ENCODE results near the gene ZNF417.
"Not testable (repeated sequence)": the region's sequence is repeated elsewhere in the genome, so short reads cannot be mapped to it uniquely, and the experiment has no call there.

The ZNF417 gene

GRCh38 chr19:57927587-57927986, 11.2 kb upstream of the ZNF417 start:
- DNase-seq (ENCODE audit: low read depth), result no peak
- no peak for TF ChIP-seq CTCF (IDR thresholded peaks at IDR 0.05; ENCODE audit: insufficient read depth, low read depth, low read length, missing control alignments)
- no peak overlapping the region for H3K4me3 ChIP-seq (ENCODE audit: low read depth, low read length)

- H3K4me3 ChIP-seq (ENCODE audit: low read depth, low read length), result no peak overlapping the region
- DNase-seq (ENCODE audit: low read depth), result no peak
- TF ChIP-seq CTCF (IDR thresholded peaks at IDR 0.05; ENCODE audit: insufficient read depth, low read depth, low read length, missing control alignments), result no peak
Observed at GRCh38 chr19:57914531-57914930, 1.9 kb downstream of the ZNF417 start.

- H3K4me3 ChIP-seq (ENCODE audit: low read depth, low read length), result no peak overlapping the region
- no peak for DNase-seq (ENCODE audit: low read depth)
- no peak for TF ChIP-seq CTCF (IDR thresholded peaks at IDR 0.05; ENCODE audit: insufficient read depth, low read depth, low read length, missing control alignments)
Observed at GRCh38 chr19:57907394-57907793, 9.0 kb downstream of the ZNF417 start.

- no peak for DNase-seq (ENCODE audit: low read depth)
- no peak overlapping the region for H3K4me3 ChIP-seq (ENCODE audit: low read depth, low read length)
- no peak for TF ChIP-seq CTCF (IDR thresholded peaks at IDR 0.05; ENCODE audit: insufficient read depth, low read depth, low read length, missing control alignments)
Observed at GRCh38 chr19:57905258-57905657, 11.1 kb downstream of the ZNF417 start.

GRCh38 chr19:57903618-57904184, 12.7 kb downstream of the ZNF417 start:
- TF ChIP-seq CTCF (IDR thresholded peaks at IDR 0.05; ENCODE audit: insufficient read depth, low read depth, low read length, missing control alignments), result no peak
- no peak overlapping the region for H3K4me3 ChIP-seq (ENCODE audit: low read depth, low read length)

GRCh38 chr19:57900311-57900710, 16.1 kb downstream of the ZNF417 start:
- DNase-seq (ENCODE audit: low read depth), result no peak
- TF ChIP-seq CTCF (IDR thresholded peaks at IDR 0.05; ENCODE audit: insufficient read depth, low read depth, low read length, missing control alignments), result no peak
- H3K4me3 ChIP-seq (ENCODE audit: low read depth, low read length), result no peak overlapping the region

More at GRCh38 chr19:57903618-57904184, 12.7 kb downstream of the ZNF417 start:
- no peak for DNase-seq (ENCODE audit: low read depth)

- not testable (repeated sequence) for DNase-seq (ENCODE audit: low read depth); H3K4me3 ChIP-seq (ENCODE audit: low read depth, low read length)
Observed at GRCh38 chr19:57890706-57891105, 25.7 kb downstream of the ZNF417 start.

All from GM12865 (cell line).